Neuronal stem cell (in vitro differentiated cells): ENCODE data around the gene VCP. TPM values are rescaled to one million over a fixed set of nuclear protein-coding genes. Genes with fewer than 3 reads are reported as not detected.

Source experiments
- DNase-seq: peaks from one replicate; pipeline ENCODE4 v3.0.0-alpha.2; 2013; ENCODE audit warnings: low spot score
- H2AFZ ChIP-seq: one replicate; pipeline ENCODE4 v1.6.1; 2013; ENCODE audit warnings: mild to moderate bottlenecking, low read length, inconsistent platforms
- H2AK5ac ChIP-seq: 2 replicates; pipeline ENCODE4 v1.6.1; 2013; ENCODE audit warnings: low read depth, mild to moderate bottlenecking, inconsistent platforms, low read length, moderate library complexity, mixed read lengths
- H2BK120ac ChIP-seq: 2 replicates; pipeline ENCODE4 v1.6.1; 2013; ENCODE audit warnings: low read depth, mild to moderate bottlenecking, inconsistent platforms, low read length, moderate library complexity, mixed read lengths
- H2BK12ac ChIP-seq: one replicate; pipeline ENCODE4 v1.6.1; 2013; ENCODE audit warnings: low read length, inconsistent platforms
- H2BK15ac ChIP-seq: 2 replicates; pipeline ENCODE4 v1.6.1; 2013; ENCODE audit warnings: mild to moderate bottlenecking, low read length, inconsistent platforms, mixed read lengths
- H2BK5ac ChIP-seq: one replicate; pipeline ENCODE4 v1.6.1; 2013; ENCODE audit warnings: inconsistent platforms, mild to moderate bottlenecking, low read length, moderate library complexity
- H3K14ac ChIP-seq: one replicate; pipeline ENCODE4 v1.6.1; 2013; ENCODE audit warnings: low read length, inconsistent platforms
- H3K18ac ChIP-seq: 2 replicates; pipeline ENCODE4 v1.6.1; 2013; ENCODE audit warnings: low read length, inconsistent platforms
- H3K23ac ChIP-seq: 2 replicates; pipeline ENCODE4 v1.6.1; 2013; ENCODE audit warnings: low read depth, mild to moderate bottlenecking, mixed read lengths, low read length, inconsistent platforms; ENCODE audit not compliant: poor library complexity
- H3K27ac ChIP-seq: replicated peaks from 3 replicates; pipeline ENCODE4 v1.5.1; 2013; ENCODE audit warnings: low read length, inconsistent platforms
- H3K27me3 ChIP-seq, 3 experiments: 2 replicates each; pipeline ENCODE4 v1.6.1; 2013; ENCODE audit warnings: low read length in 3 of 3, mild to moderate bottlenecking in 2 of 3, inconsistent platforms in 1 of 3, low read depth in 1 of 3, mixed read lengths in 1 of 3, moderate library complexity in 1 of 3; ENCODE audit not compliant: control insufficient read depth in 3 of 3, insufficient read depth in 3 of 3
- H3K36me3 ChIP-seq, 2 donors: replicated peaks in 1 of 2; 2 replicates each; pipeline ENCODE4 v1.6.1; 2013; ENCODE audit warnings: low read length in 2 of 2; ENCODE audit not compliant: control insufficient read depth in 2 of 2, insufficient read depth in 2 of 2
- H3K4ac ChIP-seq: 2 replicates; pipeline ENCODE4 v1.6.1; 2013; ENCODE audit warnings: inconsistent platforms, mild to moderate bottlenecking, low read length, moderate library complexity
- H3K4me1 ChIP-seq, 2 donors: 1 replicate in 1 of 2; 2 replicates in 1 of 2; pipeline ENCODE4 v1.6.1; 2013; ENCODE audit warnings: low read length in 2 of 2, low read depth in 1 of 2; ENCODE audit not compliant: control insufficient read depth in 2 of 2, insufficient read depth in 1 of 2
- H3K4me2 ChIP-seq: one replicate; pipeline ENCODE4 v1.6.1; 2013; ENCODE audit warnings: mild to moderate bottlenecking, low read length, inconsistent platforms; ENCODE audit not compliant: insufficient read depth, poor library complexity, severe bottlenecking
- H3K4me3 ChIP-seq, 2 donors: 2 replicates each; pipeline ENCODE4 v1.5.1; 2013; ENCODE audit warnings: low read length in 2 of 2, mild to moderate bottlenecking in 2 of 2, inconsistent platforms in 1 of 2, moderate library complexity in 1 of 2
- H3K79me1 ChIP-seq: one replicate; pipeline ENCODE4 v1.6.1; 2013; ENCODE audit warnings: low read depth, mild to moderate bottlenecking, inconsistent platforms, low read length, moderate library complexity
- H3K9ac ChIP-seq: one replicate; pipeline ENCODE4 v1.6.1; 2013; ENCODE audit warnings: mild to moderate bottlenecking, low read depth, low read length, inconsistent platforms; ENCODE audit not compliant: poor library complexity
- H3K9me3 ChIP-seq, 2 donors: replicated peaks in 1 of 2; 2 replicates each; pipeline versions ENCODE3 to v1.6.1; 2013; ENCODE audit warnings: low read length in 2 of 2, mild to moderate bottlenecking in 2 of 2, inconsistent platforms in 1 of 2, low read depth in 1 of 2, mixed read lengths in 1 of 2, moderate library complexity in 1 of 2; ENCODE audit not compliant: control insufficient read depth in 2 of 2, insufficient read depth in 1 of 2
- H4K8ac ChIP-seq: one replicate; pipeline ENCODE4 v1.6.1; 2013; ENCODE audit warnings: low read depth, mild to moderate bottlenecking, inconsistent platforms, low read length, moderate library complexity
- H4K91ac ChIP-seq: one replicate; pipeline ENCODE4 v1.6.1; 2013; ENCODE audit warnings: low read length, low read depth, mild to moderate bottlenecking, inconsistent platforms; ENCODE audit not compliant: poor library complexity
- WGBS, 2 donors: extraction: QIAGEN DNeasy Blood & Tissue Kit; methylation state at CpG; one replicate each; pipeline ENCODE4 v1.1.7; 2013; ENCODE audit warnings: missing lambda C conversion rate in 2 of 2, mixed read lengths in 1 of 2; ENCODE audit not compliant: insufficient read length in 2 of 2, insufficient replicate concordance in 1 of 2; ENCODE audit errors: extremely low coverage in 2 of 2; 5-methylcytosine and 5-hydroxymethylcytosine counted together
- polyA plus RNA-seq, 2 experiments: library from polyadenylated mRNA; stranded (reverse); fragments of 200-250 nt; gene quantifications; one replicate each; pipeline ENCODE4 v1.2.3, GENCODE V29; 2013

VCP gene
- 97.4 TPM for polyA plus RNA-seq (2013, experiment 1 of 2)
- 97.3 TPM for polyA plus RNA-seq (2013, experiment 2 of 2)

GRCh38 chr9:35072461-35073278 is at the start of gene VCP:
TSS of gene VCP (minus strand) at chr9:35072625. CDS start at chr9:35072353, 272 bp downstream.
- no peak within 1 kb of the TSS for H4K91ac ChIP-seq
- peak within 1 kb of the TSS; percentile 95 for H3K18ac ChIP-seq
- no CpG with 5 or more reads among the region's 54 CpGs for WGBS, 2 donors
- peak within 1 kb of the TSS; percentile 65 for H3K14ac ChIP-seq
- no peak within 1 kb of the TSS for H4K8ac ChIP-seq
- peaks cover 7 to 13% of the 10 kb centered on the region in 2 donors for H3K4me1 ChIP-seq
- H3K9me3 ChIP-seq = no peaks in the 10 kb centered on the region
- H2BK15ac ChIP-seq = no peak within 1 kb of the TSS
- H2BK5ac ChIP-seq = peak within 1 kb of the TSS; percentile 91
- H2BK120ac ChIP-seq = peak within 1 kb of the TSS; percentile 35
- DNase-seq = peak; percentile 99
- no peak within 1 kb of the TSS for H2BK12ac ChIP-seq
- H2AK5ac ChIP-seq = peak within 1 kb of the TSS; percentile 51
- H3K4me3 ChIP-seq = peak within 1 kb of the TSS; percentile 90 to 91
- H3K4me2 ChIP-seq = peak within 1 kb of the TSS; percentile 51
- H2AFZ ChIP-seq = peak within 1 kb of the TSS; percentile 87
- H3K23ac ChIP-seq = peak within 1 kb of the TSS; percentile 97
- no peaks in the 10 kb centered on the region for H3K27me3 ChIP-seq
- peaks cover 12% of the 10 kb centered on the region for H3K79me1 ChIP-seq
- peaks cover 42 to 79% of the 10 kb centered on the region in 2 donors for H3K36me3 ChIP-seq
- H3K9ac ChIP-seq = peak within 1 kb of the TSS; percentile 98
- H3K27ac ChIP-seq = peak within 1 kb of the TSS; percentile 96
- no peak within 1 kb of the TSS for H3K4ac ChIP-seq

GRCh38 chr9:35116898-35117551 is 44.6 kb upstream of the VCP start:
- peaks cover 18 to 19% of the 10 kb centered on the region in 2 donors for H3K4me1 ChIP-seq
- H3K14ac ChIP-seq = no peak overlapping the region
- peaks cover 3% of the 10 kb centered on the region for H3K79me1 ChIP-seq
- no peaks in the 10 kb centered on the region for H3K9me3 ChIP-seq
- peak; percentile 91 for DNase-seq
- H3K4ac ChIP-seq = no peak overlapping the region
- no peak overlapping the region for H3K23ac ChIP-seq
- no peak overlapping the region for H2BK12ac ChIP-seq
- peak overlapping the region in 1 of 2 donors; percentile 42 for H3K4me3 ChIP-seq
- H4K8ac ChIP-seq = no peak overlapping the region
- H3K27me3 ChIP-seq = peaks cover 0 to 3% (median 0%) of the 10 kb centered on the region in 3 experiments
- no peak overlapping the region for H3K9ac ChIP-seq
- H2BK15ac ChIP-seq = no peak overlapping the region
- H4K91ac ChIP-seq = no peak overlapping the region
- peak overlapping the region; percentile 81 for H2AFZ ChIP-seq
- H3K18ac ChIP-seq = no peak overlapping the region
- no peak overlapping the region for H2BK120ac ChIP-seq
- no peak overlapping the region for H2AK5ac ChIP-seq
- H3K36me3 ChIP-seq = no peaks in the 10 kb centered on the region
- no peak overlapping the region for H2BK5ac ChIP-seq
- H3K27ac ChIP-seq = no peak overlapping the region
- WGBS, 2 donors = no CpG with 5 or more reads among the region's 30 CpGs
- H3K4me2 ChIP-seq = peak overlapping the region; percentile 92

- no peaks in the 10 kb centered on the region for H3K9me3 ChIP-seq
Observed at GRCh38 chr9:35116539-35116897, 44.1 kb upstream of the VCP start.

More at GRCh38 chr9:35116539-35116897, 44.1 kb upstream of the VCP start:
- Histone ChIP-seq H3K9ac (peak overlapping the region; percentile 75), H2AK5ac (no peak overlapping the region), H2BK12ac (no peak overlapping the region), H3K14ac (no peak overlapping the region), H2AFZ (peak overlapping the region; percentile 81), H3K27ac (no peak overlapping the region), H4K91ac (no peak overlapping the region), H3K4me1 (peaks cover 21 to 22% of the 10 kb centered on the region in 2 donors), H3K27me3 (peaks cover 0 to 3% (median 0%) of the 10 kb centered on the region in 3 experiments), H2BK5ac (no peak overlapping the region), H4K8ac (no peak overlapping the region), H3K79me1 (peaks cover 3% of the 10 kb centered on the region), H3K18ac (no peak overlapping the region), H2BK15ac (no peak overlapping the region), H3K4me3 (peak overlapping the region; percentile 42 to 76), H3K36me3 (no peaks in the 10 kb centered on the region), H2BK120ac (no peak overlapping the region), H3K4me2 (peak overlapping the region; percentile 92), H3K23ac (no peak overlapping the region), H3K4ac (no peak overlapping the region)
- DNase-seq = peak; percentile 43
- no CpG with 5 or more reads among the region's 12 CpGs for WGBS, 2 donors
